Tibial artery (tissue), 4 donors: ENCODE data around the gene LEKR1.
"Not testable (repeated sequence)": the region's sequence is repeated elsewhere in the genome, so short reads cannot be mapped to it uniquely, and the experiment has no call there.

Source experiments
- DNase-seq, 2 donors: peaks; one replicate each; pipeline ENCODE4 v3.0.0-alpha.2; 2019
- H3K27ac ChIP-seq, 2 donors: fragments of 200-600 bp; sonication (generic) in 1 of 2; 1 replicate in 1 of 2; 2 replicates in 1 of 2; pipeline ENCODE4 v1.5.1; 2018 to 2019; ENCODE audit warnings: mild to moderate bottlenecking in 1 of 2
- H3K27me3 ChIP-seq, 2 donors: fragments of 200-600 bp; sonication (generic) in 1 of 2; one replicate each; pipeline versions ENCODE4 v1.5.1 to v1.6.0; 2016 to 2019
- H3K36me3 ChIP-seq, 3 donors: fragments of 200-600 bp; sonication (generic) in 2 of 3; one replicate each; pipeline ENCODE4 v1.5.1; 2016 to 2019; ENCODE audit warnings: mild to moderate bottlenecking in 2 of 3
- H3K4me1 ChIP-seq, 4 donors: fragments of 200-600 bp; sonication (generic) in 2 of 4; 1 replicate in 3 of 4; 2 replicates in 1 of 4; pipeline ENCODE4 v1.5.1; 2016 to 2019
- H3K4me3 ChIP-seq, 2 donors: fragments of 200-600 bp; sonication (generic) in 1 of 2; 1 replicate in 1 of 2; 2 replicates in 1 of 2; pipeline ENCODE4 v1.5.1; 2018 to 2019; ENCODE audit warnings: mild to moderate bottlenecking in 2 of 2
- H3K9me3 ChIP-seq, 3 donors: fragments of 200-600 bp; sonication (generic) in 1 of 3; one replicate each; pipeline ENCODE4 v1.5.1; 2016 to 2019
- CTCF ChIP-seq, 2 experiments: fragments of 200-600 bp in 1 of 2; fragments of 450-650 bp in 1 of 2; IDR thresholded peaks; one replicate each; pipeline ENCODE4 v1.5.1; 2017 to 2019; ENCODE audit warnings: antibody characterized with exemption in 2 of 2, mild to moderate bottlenecking in 1 of 2, moderate library complexity in 1 of 2
- intact Hi-C: fragments of 100-400 bp; cut with DNase I; formaldehyde crosslinking; loops from one replicate; pipeline ENCODE4 v1.15.0; 2023; ENCODE audit warnings: low total_unique reads

The LEKR1 gene

GRCh38 chr3:156820692-156821080 lies 5.5 kb upstream of the LEKR1 start:
- no peak for TF ChIP-seq CTCF (IDR thresholded peaks at IDR 0.05)
- Histone ChIP-seq H3K27ac (no peak overlapping the region), H3K4me3 (no peak overlapping the region), H3K27me3 (no peaks in the 10 kb centered on the region), H3K36me3 (no peaks in the 10 kb centered on the region), H3K4me1 (peaks cover 0 to 19% (median 12%) of the 10 kb centered on the region in 4 donors), H3K9me3 (no peaks in the 10 kb centered on the region)
- no peak for DNase-seq
- intact Hi-C loops, result loop anchor here (10.0 kb wide), 2 partner anchors 266 to 314 kb away; partner anchors contain the start of gene SSR3

GRCh38 chr3:156822626-156823260 lies 3.4 kb upstream of the LEKR1 start:
- H3K4me3 ChIP-seq, H3K36me3 ChIP-seq, H3K9me3 ChIP-seq, DNase-seq, H3K27ac ChIP-seq, H3K27me3 ChIP-seq: not testable (repeated sequence)
- intact Hi-C loops, result loop anchor here (10.0 kb wide), 2 partner anchors 268 to 312 kb away; partner anchors contain the start of gene SSR3
- peaks cover 0 to 14% (median 5%) of the 10 kb centered on the region in 4 donors for H3K4me1 ChIP-seq

- no peak for TF ChIP-seq CTCF (IDR thresholded peaks at IDR 0.05)
- no peaks in the 10 kb centered on the region for H3K27me3 ChIP-seq
- intact Hi-C loops, result loop anchor here (5.0 to 10.0 kb wide), 3 partner anchors 148 to 309 kb away; partner anchors contain the start of gene SSR3
- peak overlapping the region; percentile 84 to 89 for H3K27ac ChIP-seq
- H3K4me1 ChIP-seq, result peaks cover 0 to 7% (median 3%) of the 10 kb centered on the region in 4 donors
- H3K36me3 ChIP-seq, result no peaks in the 10 kb centered on the region
- H3K4me3 ChIP-seq, result peak overlapping the region; percentile 67 to 74
- H3K9me3 ChIP-seq, result no peaks in the 10 kb centered on the region
- no peak for DNase-seq
Observed at GRCh38 chr3:156825795-156826143, 384 bp upstream of the LEKR1 start.

- peaks cover 0 to 7% (median 3%) of the 10 kb centered on the region in 4 donors for H3K4me1 ChIP-seq
- intact Hi-C loops, result loop anchor here (5.0 to 10.0 kb wide), 3 partner anchors 150 to 308 kb away; partner anchors contain the start of gene SSR3
- TF ChIP-seq CTCF (IDR thresholded peaks at IDR 0.05), result no peak
- peak overlapping the region; percentile 84 to 89 for H3K27ac ChIP-seq
- no peak for DNase-seq
- H3K27me3 ChIP-seq, result no peaks in the 10 kb centered on the region
- H3K36me3 ChIP-seq, result no peaks in the 10 kb centered on the region
- H3K4me3 ChIP-seq, result peak overlapping the region; percentile 67 to 74
- H3K9me3 ChIP-seq, result no peaks in the 10 kb centered on the region
Observed at GRCh38 chr3:156826896-156827882, 1.0 kb downstream of the LEKR1 start.

GRCh38 chr3:156831006-156831405 lies 4.9 kb downstream of the LEKR1 start:
- no peak for TF ChIP-seq CTCF (IDR thresholded peaks at IDR 0.05)
- intact Hi-C loops, result no loop called here
- H3K4me1 ChIP-seq, result peaks cover 0 to 7% (median 3%) of the 10 kb centered on the region in 4 donors

GRCh38 chr3:156834435-156834834 lies 8.3 kb downstream of the LEKR1 start:
- DNase-seq, result no peak
- Histone ChIP-seq H3K4me1 (no peaks in the 10 kb centered on the region), H3K36me3 (no peaks in the 10 kb centered on the region), H3K27me3 (no peaks in the 10 kb centered on the region), H3K9me3 (no peaks in the 10 kb centered on the region), H3K4me3 (no peak overlapping the region), H3K27ac (no peak overlapping the region)
- TF ChIP-seq CTCF (IDR thresholded peaks at IDR 0.05), result no peak
- intact Hi-C loops, result no loop called here

More at GRCh38 chr3:156831006-156831405, 4.9 kb downstream of the LEKR1 start:
- Histone ChIP-seq H3K9me3 (no peaks in the 10 kb centered on the region), H3K4me3 (no peak overlapping the region), H3K27me3 (no peaks in the 10 kb centered on the region), H3K27ac (no peak overlapping the region), H3K36me3 (no peaks in the 10 kb centered on the region)
- DNase-seq, result no peak
